Upper lobe of left lung (tissue), 4 donors: ENCODE data around the gene CCR5.

ENCODE experiments used
- EP300 ChIP-seq, 4 donors: sonication (generic); formaldehyde crosslinking; IDR thresholded peaks; one replicate each; pipeline ENCODE4 v1.5.1; 2017; ENCODE audit warnings: antibody characterized with exemption in 4 of 4, control low read depth in 2 of 4
- POLR2A ChIP-seq, 4 donors: fragments of 450-650 bp; IDR thresholded peaks; one replicate each; pipeline ENCODE4 v1.5.1; 2016 to 2017; ENCODE audit warnings: antibody characterized with exemption in 4 of 4, mild to moderate bottlenecking in 2 of 4
- POLR2AphosphoS5 ChIP-seq, 2 donors: sonication (generic); formaldehyde crosslinking; IDR thresholded peaks; one replicate each; pipeline ENCODE4 v1.5.1; 2017; ENCODE audit warnings: antibody characterized with exemption in 2 of 2
- TF ChIP-seq, protein P1 (sequence below), 6 experiments: fragments of 450-650 bp in 4 of 6; fragments of 200-600 bp in 2 of 6; sonication (generic) in 2 of 6; IDR thresholded peaks; one replicate each; pipeline ENCODE4 v1.5.1; 2016 to 2019; ENCODE audit warnings: antibody characterized with exemption in 6 of 6

DNA sequence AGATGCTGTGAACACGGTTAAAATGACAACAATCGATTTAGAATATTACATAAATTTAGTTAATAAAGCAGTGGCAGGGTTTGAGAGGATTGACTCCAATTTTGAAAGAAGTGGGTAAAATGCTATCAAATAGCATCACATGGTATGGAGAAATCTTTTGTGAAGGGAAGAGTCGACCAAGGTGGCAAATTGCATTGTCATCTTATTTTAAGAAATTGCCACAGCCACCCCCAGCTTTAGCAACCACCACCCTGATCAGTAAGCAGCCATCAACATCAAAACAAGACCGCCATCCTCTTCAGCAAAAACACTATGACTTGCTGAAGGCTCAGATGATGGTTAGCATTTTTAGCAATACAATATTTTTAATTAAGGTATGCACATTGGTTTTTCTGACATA, 5.7 kb upstream of the CCR5 start:
- TF ChIP-seq, protein P1, sequence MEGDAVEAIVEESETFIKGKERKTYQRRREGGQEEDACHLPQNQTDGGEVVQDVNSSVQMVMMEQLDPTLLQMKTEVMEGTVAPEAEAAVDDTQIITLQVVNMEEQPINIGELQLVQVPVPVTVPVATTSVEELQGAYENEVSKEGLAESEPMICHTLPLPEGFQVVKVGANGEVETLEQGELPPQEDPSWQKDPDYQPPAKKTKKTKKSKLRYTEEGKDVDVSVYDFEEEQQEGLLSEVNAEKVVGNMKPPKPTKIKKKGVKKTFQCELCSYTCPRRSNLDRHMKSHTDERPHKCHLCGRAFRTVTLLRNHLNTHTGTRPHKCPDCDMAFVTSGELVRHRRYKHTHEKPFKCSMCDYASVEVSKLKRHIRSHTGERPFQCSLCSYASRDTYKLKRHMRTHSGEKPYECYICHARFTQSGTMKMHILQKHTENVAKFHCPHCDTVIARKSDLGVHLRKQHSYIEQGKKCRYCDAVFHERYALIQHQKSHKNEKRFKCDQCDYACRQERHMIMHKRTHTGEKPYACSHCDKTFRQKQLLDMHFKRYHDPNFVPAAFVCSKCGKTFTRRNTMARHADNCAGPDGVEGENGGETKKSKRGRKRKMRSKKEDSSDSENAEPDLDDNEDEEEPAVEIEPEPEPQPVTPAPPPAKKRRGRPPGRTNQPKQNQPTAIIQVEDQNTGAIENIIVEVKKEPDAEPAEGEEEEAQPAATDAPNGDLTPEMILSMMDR (IDR thresholded peaks at IDR 0.05) = no peak
- TF ChIP-seq POLR2A (IDR thresholded peaks at IDR 0.05) (no peak), EP300 (IDR thresholded peaks at IDR 0.05) (no peak), POLR2AphosphoS5 (IDR thresholded peaks at IDR 0.05) (no peak)
